PFSK-1 (cell line): ENCODE measurements around the gene KDM5B.

Experiments used
- FOXP2 ChIP-seq: optimal IDR thresholded peaks from 2 replicates; pipeline ENCODE3; 2011; ENCODE audit warnings: borderline replicate concordance, control low read depth, inconsistent platforms; ENCODE audit not compliant: insufficient read depth; ENCODE audit errors: extremely low read length, extremely low read depth
- POLR2AphosphoS5 ChIP-seq: IDR thresholded peaks from 2 replicates; pipeline ENCODE4 v1.6.1; 2012; ENCODE audit warnings: low read depth, mild to moderate bottlenecking, control low read depth, low read length, moderate library complexity
- REST ChIP-seq, 2 experiments: IDR thresholded peaks; 2 replicates each; pipeline versions ENCODE4 v1.6.1 to v1.8.0; 2011 to 2012; ENCODE audit warnings: low read depth in 2 of 2, low read length in 2 of 2, control low read depth in 1 of 2, inconsistent platforms in 1 of 2, mild to moderate bottlenecking in 1 of 2, moderate library complexity in 1 of 2; ENCODE audit not compliant: insufficient read depth in 1 of 2
- SIN3A ChIP-seq: IDR thresholded peaks from 2 replicates; pipeline ENCODE4 v1.6.1; 2012; ENCODE audit warnings: mild to moderate bottlenecking, low read length, moderate library complexity, borderline replicate concordance; ENCODE audit not compliant: insufficient read depth

GRCh38 chr1:202688401-202688800 is 119.8 kb downstream of the KDM5B start:
- TF ChIP-seq REST (IDR thresholded peaks at IDR 0.05; ENCODE audit: insufficient read depth in 1 of 2, low read depth in 2 of 2, low read length in 2 of 2) (no peak), POLR2AphosphoS5 (no peak), FOXP2 (no peak), SIN3A (no peak)
